Stimulated activated effector memory CD8-positive, alpha-beta T cell treated with anti-CD3 and anti-CD28 coated beads, Interleukin-12 subunit alpha, Interleukin-12 subunit beta, amount 100 ng/mL, for 72 hours (primary cell): ENCODE data around the gene TSPEAR.
A peak's percentile ranks its signal among the peaks of the same experiment; 100 is the strongest.
"Not testable (repeated sequence)": the region's sequence is repeated elsewhere in the genome, so short reads cannot be mapped to it uniquely, and the experiment has no call there.

Experiments
- ATAC-seq: fragments of 150-1000 bp; cut with Tn5 transposase; 2 replicates; pipeline ENCODE4 v1.10.0; 2021
- DNase-seq, 2 donors: peaks; one replicate each; pipeline ENCODE4 v3.0.0; 2021 to 2022; ENCODE audit warnings: low spot score in 2 of 2
- H3K27ac Mint-ChIP-seq: one replicate; pipeline ENCODE4 v1.8.0; 2022; ENCODE audit warnings: mild to moderate bottlenecking, mixed read lengths
- H3K36me3 Mint-ChIP-seq: one replicate; pipeline ENCODE4 v1.8.0; 2022; ENCODE audit warnings: mild to moderate bottlenecking, mixed read lengths
- H3K4me1 Mint-ChIP-seq: one replicate; pipeline ENCODE4 v1.8.0; 2022; ENCODE audit warnings: mixed read lengths
- H3K4me3 Mint-ChIP-seq: one replicate; pipeline ENCODE4 v1.8.0; 2022; ENCODE audit warnings: mild to moderate bottlenecking, mixed read lengths
- H3K9me3 Mint-ChIP-seq: one replicate; pipeline ENCODE4 v1.8.0; 2022; ENCODE audit warnings: mixed read lengths

TSPEAR gene

DNA sequence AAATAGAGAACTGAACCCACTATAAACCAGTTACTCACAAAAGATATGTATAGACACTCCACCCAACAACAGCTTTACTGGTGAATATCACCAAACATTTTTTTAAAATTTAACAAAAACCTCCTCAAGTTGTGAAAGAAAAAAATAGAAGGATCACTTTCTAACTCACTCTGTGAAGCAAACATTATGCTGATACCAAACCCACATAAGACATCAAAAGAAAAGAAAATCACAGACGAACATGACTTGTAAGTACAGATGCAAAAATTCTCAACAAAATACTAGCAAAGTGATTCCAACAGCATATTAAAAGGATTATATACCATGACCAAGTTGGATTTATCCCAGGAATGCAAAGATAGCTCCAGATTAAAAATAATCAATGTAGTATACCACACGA is 19.7 kb downstream of the TSPEAR start:
- Mint-ChIP-seq H3K4me3 (no peak overlapping the region), H3K27ac (no peak overlapping the region), H3K9me3 (peaks cover 14% of the 10 kb centered on the region), H3K36me3 (no peaks in the 10 kb centered on the region), H3K4me1 (peaks cover 30% of the 10 kb centered on the region)
- ATAC-seq, result no peak
- no peak for DNase-seq

DNA sequence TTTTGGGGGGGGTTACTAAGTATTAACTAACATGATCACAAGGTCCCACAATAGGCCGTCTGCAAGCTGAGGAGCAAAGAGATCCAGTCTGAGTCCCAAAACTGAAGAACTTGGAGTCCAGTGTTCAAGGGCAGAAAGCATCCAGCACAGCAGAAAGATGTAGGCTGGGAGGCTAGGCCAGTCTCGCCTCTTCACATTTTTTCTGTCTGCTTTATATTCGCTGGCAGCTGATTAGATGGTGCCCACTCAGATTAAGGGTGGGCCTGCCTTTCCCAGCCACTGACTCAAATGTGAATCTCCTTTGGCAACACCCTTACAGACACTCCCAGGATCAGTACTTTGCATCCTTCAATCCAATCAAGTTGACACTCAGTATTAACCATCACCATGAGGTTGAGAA is 21.6 kb downstream of the TSPEAR start:
- H3K4me1 Mint-ChIP-seq, result peaks cover 22% of the 10 kb centered on the region
- not testable (repeated sequence) for H3K4me3 Mint-ChIP-seq, H3K36me3 Mint-ChIP-seq, ATAC-seq, H3K27ac Mint-ChIP-seq
- peak in 1 of 2 donors; percentile 25 for DNase-seq
- peaks cover 14% of the 10 kb centered on the region for H3K9me3 Mint-ChIP-seq

- Mint-ChIP-seq H3K36me3 (no peaks in the 10 kb centered on the region), H3K4me3 (no peak overlapping the region), H3K9me3 (peaks cover 5% of the 10 kb centered on the region), H3K27ac (no peak overlapping the region), H3K4me1 (peaks cover 16% of the 10 kb centered on the region)
- ATAC-seq, result no peak
- DNase-seq, result no peak
Observed at GRCh38 chr21:44687671-44688070, 23.7 kb downstream of the TSPEAR start.

GRCh38 chr21:44686843-44687561 is 24.4 kb downstream of the TSPEAR start:
- Mint-ChIP-seq H3K36me3 (no peaks in the 10 kb centered on the region), H3K27ac (peak overlapping the region; percentile 68), H3K4me1 (peaks cover 16% of the 10 kb centered on the region), H3K4me3 (no peak overlapping the region), H3K9me3 (no peaks in the 10 kb centered on the region)
- no peak for DNase-seq
- ATAC-seq, result no peak

GRCh38 chr21:44686000-44686781 is 25.2 kb downstream of the TSPEAR start:
- Mint-ChIP-seq H3K4me3 (no peak overlapping the region), H3K36me3 (no peaks in the 10 kb centered on the region), H3K4me1 (peaks cover 16% of the 10 kb centered on the region), H3K9me3 (no peaks in the 10 kb centered on the region), H3K27ac (peak overlapping the region; percentile 68)
- ATAC-seq (peak; percentile 62), DNase-seq (peak in 1 of 2 donors; percentile 34)

GRCh38 chr21:44685050-44685449 is 26.3 kb downstream of the TSPEAR start:
- not testable (repeated sequence) for H3K9me3 Mint-ChIP-seq, H3K36me3 Mint-ChIP-seq, H3K4me3 Mint-ChIP-seq, ATAC-seq, H3K27ac Mint-ChIP-seq
- peak in 1 of 2 donors; percentile 39 for DNase-seq
- peaks cover 16% of the 10 kb centered on the region for H3K4me1 Mint-ChIP-seq

- Mint-ChIP-seq H3K27ac (no peak overlapping the region), H3K36me3 (no peaks in the 10 kb centered on the region), H3K4me1 (peaks cover 16% of the 10 kb centered on the region), H3K4me3 (no peak overlapping the region), H3K9me3 (no peaks in the 10 kb centered on the region)
- no peak for ATAC-seq
- DNase-seq, result peak in 1 of 2 donors; percentile 44
Observed at GRCh38 chr21:44684483-44684882, 26.9 kb downstream of the TSPEAR start.

DNA sequence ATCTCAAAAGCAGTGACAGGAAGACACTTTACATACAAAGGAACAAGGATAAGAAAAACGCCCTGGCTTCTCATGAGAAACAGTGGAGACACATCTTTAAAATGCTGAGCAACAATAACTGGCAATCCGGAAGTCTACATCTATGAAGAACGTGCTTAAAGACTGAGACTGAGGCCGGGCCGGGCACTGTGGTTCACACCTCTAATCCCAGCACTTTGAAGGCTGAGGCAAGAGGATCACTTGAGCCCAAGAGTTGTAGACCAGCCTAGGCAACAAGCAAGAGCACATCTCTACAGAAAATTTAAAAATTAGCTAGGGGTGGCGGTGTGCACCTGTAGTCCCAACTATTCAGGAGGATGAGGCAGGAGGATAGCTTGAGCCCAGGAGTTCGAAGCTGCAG is 27.3 kb downstream of the TSPEAR start:
- DNase-seq (no peak), ATAC-seq (no peak)
- H3K4me3 Mint-ChIP-seq, result no peak overlapping the region
- H3K36me3 Mint-ChIP-seq, result no peaks in the 10 kb centered on the region
- no peak overlapping the region for H3K27ac Mint-ChIP-seq
- H3K9me3 Mint-ChIP-seq, result no peaks in the 10 kb centered on the region
- H3K4me1 Mint-ChIP-seq, result peaks cover 16% of the 10 kb centered on the region

DNA sequence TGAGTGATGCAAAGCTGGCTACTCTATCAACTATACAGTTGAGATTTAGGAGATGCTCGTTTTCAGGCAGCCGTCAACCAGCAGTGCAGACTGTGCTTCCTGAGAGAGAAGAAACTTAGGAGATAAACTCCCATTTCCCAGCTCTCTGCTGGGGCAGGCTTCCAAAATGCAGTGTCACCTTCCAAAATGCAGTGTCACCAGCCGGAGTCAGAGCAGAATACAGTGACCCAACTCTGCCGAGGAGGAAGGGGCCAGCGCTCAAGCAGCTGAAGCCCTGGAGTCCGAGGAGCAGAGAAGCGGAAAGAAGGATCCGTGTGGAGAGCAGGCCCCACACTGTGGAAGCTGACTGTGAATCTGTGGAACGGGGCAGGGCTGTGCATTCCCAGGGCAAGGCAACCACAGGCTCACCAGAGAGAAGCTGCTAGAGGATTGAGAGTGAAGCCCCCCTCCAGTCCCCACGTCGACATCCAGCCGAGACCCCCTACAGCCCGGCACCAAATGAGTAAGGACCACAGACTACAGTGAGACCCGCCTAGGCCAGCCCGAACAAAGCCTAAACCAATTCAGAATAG is 28.7 kb downstream of the TSPEAR start:
- no peak overlapping the region for H3K4me3 Mint-ChIP-seq
- DNase-seq (no peak), ATAC-seq (no peak)
- peaks cover 16% of the 10 kb centered on the region for H3K4me1 Mint-ChIP-seq
- H3K36me3 Mint-ChIP-seq, result no peaks in the 10 kb centered on the region
- H3K9me3 Mint-ChIP-seq, result no peaks in the 10 kb centered on the region
- H3K27ac Mint-ChIP-seq, result no peak overlapping the region

DNA sequence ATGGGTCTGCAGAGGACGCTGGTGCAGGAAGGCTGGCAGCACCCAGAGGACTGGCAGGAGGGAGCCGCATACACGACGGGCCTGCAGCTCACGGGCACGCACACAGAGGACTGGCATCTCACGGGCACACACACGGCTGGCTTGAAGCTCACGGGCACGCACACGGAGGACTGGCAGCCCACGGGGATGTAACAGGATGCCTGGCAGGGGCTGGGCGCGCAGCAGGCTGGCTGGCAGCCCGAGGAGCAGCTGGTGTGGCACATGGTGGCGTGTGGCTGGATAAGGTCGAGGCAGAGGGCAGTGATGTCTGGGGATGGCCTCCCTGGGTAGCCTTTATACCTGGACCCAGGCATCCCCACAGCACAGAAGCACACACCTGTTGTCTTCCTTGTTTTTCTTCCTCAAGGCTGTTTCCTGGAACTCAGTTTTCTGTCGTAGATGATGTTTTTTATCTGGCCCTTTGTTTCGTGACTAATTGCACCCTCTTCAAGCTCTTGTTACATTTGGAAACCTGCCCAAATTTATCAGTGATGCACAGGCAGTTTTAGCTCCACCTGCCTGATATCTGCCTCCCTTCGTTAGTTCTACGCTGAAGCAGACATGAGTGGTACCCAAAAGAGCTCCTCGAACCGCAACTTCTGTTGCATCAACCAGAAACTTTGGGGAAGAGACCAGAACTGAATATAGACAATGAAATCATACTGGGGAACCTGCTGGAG is 29.4 kb downstream of the TSPEAR start, which contains the start of gene KRTAP12-1:
Gene KRTAP12-1, minus strand, starts transcription at position 303 of the 719 bp plus-strand sequence. Its CDS starts 40 bp downstream, at position 263.
- Mint-ChIP-seq H3K4me1 (peaks cover 15% of the 10 kb centered on the region), H3K36me3 (no peaks in the 10 kb centered on the region), H3K4me3 (no peak within 1 kb of the TSS), H3K9me3 (no peaks in the 10 kb centered on the region), H3K27ac (no peak within 1 kb of the TSS)
- DNase-seq, result peak in 1 of 2 donors; percentile 28
- ATAC-seq, result no peak

DNA sequence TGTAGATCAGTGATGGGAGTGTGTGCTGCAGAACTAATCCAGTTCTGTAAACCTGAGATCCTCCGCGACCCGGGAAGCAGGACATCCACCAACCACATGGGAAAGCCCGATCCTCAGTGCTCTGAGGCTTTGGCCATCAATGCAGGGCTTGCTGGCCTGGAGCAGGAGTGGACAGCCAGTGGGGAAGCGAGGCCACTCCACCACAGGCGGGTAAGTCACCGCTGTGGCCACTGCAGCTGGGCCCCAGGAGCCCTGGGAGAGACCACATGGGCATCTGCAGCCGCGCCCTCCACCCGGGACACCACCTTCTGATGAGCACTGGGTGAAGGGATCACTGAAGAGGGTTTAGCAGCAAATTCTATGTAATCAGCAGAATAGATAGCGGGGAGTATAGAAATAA is 30.2 kb downstream of the TSPEAR start:
- Mint-ChIP-seq H3K4me3 (no peak overlapping the region), H3K9me3 (no peaks in the 10 kb centered on the region), H3K4me1 (peaks cover 6% of the 10 kb centered on the region), H3K36me3 (no peaks in the 10 kb centered on the region), H3K27ac (no peak overlapping the region)
- ATAC-seq (no peak), DNase-seq (peak in 1 of 2 donors; percentile 29)

GRCh38 chr21:44677881-44678280 is 33.5 kb downstream of the TSPEAR start:
- no peak for DNase-seq
- H3K9me3 Mint-ChIP-seq, result peaks cover 6% of the 10 kb centered on the region
- H3K27ac Mint-ChIP-seq, result no peak overlapping the region
- H3K4me3 Mint-ChIP-seq, result no peak overlapping the region
- no peaks in the 10 kb centered on the region for H3K4me1 Mint-ChIP-seq
- H3K36me3 Mint-ChIP-seq, result no peaks in the 10 kb centered on the region
- ATAC-seq, result no peak

- H3K36me3 Mint-ChIP-seq, result no peaks in the 10 kb centered on the region
- ATAC-seq (no peak), DNase-seq (no peak)
- no peak overlapping the region for H3K4me3 Mint-ChIP-seq
- no peak overlapping the region for H3K27ac Mint-ChIP-seq
- no peaks in the 10 kb centered on the region for H3K4me1 Mint-ChIP-seq
- peaks cover 16% of the 10 kb centered on the region for H3K9me3 Mint-ChIP-seq
Observed at GRCh38 chr21:44671911-44672310, 39.5 kb downstream of the TSPEAR start.

DNA sequence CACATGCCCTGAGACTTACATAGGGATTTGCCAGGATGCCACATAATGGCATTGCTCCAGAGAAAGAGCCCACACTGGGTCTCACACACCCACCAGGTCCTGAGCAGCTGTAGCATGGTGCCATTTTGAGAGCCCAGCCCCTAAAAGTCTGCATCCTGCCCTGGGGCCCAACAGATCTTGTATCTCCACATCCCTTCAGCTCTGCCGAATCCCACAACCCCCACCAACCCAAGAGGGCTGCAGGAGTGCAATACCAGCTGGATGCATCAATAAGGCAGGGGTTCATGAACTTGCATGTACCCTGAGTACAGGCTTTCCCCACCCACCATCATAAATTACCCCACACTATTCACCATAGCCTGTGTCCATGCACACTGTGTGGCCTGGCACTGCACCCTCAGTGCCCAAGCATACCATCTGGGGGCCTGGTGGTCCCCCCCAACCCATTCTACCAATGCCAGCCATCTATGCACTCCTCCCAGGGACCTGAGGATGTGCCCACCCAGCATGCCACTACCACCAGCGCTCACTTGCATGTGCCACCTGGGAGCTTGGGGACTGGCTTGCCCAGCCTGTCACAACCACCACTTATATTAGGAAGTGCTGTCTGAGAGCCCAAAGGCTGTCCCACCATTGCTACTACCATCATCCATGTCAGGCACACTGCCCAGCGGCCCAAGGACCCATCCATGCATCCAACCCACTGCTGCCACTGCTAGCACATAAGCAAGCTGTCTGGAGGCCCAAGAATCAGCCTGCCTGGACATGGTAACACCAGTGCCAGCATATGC is 40.5 kb downstream of the TSPEAR start:
- H3K4me1 Mint-ChIP-seq, result no peaks in the 10 kb centered on the region
- DNase-seq, result peak in 1 of 2 donors; percentile 38
- H3K36me3 Mint-ChIP-seq, result no peaks in the 10 kb centered on the region
- ATAC-seq, result no peak
- no peak overlapping the region for H3K27ac Mint-ChIP-seq
- H3K4me3 Mint-ChIP-seq, result no peak overlapping the region
- H3K9me3 Mint-ChIP-seq, result peaks cover 16% of the 10 kb centered on the region
